Gastroesophageal sphincter (tissue), 3 donors: ENCODE data around the gene TRAF2.

Experiments used
- CTCF ChIP-seq, 4 experiments: fragments of 200-600 bp in 2 of 4; fragments of 450-650 bp in 2 of 4; sonication (generic) in 1 of 4; IDR thresholded peaks; one replicate each; pipeline ENCODE4 v1.5.1; 2017 to 2019; ENCODE audit warnings: antibody characterized with exemption in 4 of 4, mild to moderate bottlenecking in 2 of 4, moderate library complexity in 2 of 4
- EP300 ChIP-seq: sonication (generic); formaldehyde crosslinking; IDR thresholded peaks from one replicate; pipeline ENCODE4 v1.6.1; 2017; ENCODE audit warnings: antibody characterized with exemption, mild to moderate bottlenecking
- POLR2A ChIP-seq, 2 donors: fragments of 450-650 bp; IDR thresholded peaks; one replicate each; pipeline ENCODE4 v1.6.1; 2017; ENCODE audit warnings: antibody characterized with exemption in 2 of 2, mild to moderate bottlenecking in 2 of 2, moderate library complexity in 1 of 2
- POLR2AphosphoS5 ChIP-seq: sonication (generic); formaldehyde crosslinking; IDR thresholded peaks from one replicate; pipeline ENCODE4 v1.6.1; 2017; ENCODE audit warnings: antibody characterized with exemption

- TF ChIP-seq POLR2AphosphoS5, result no peak
- TF ChIP-seq CTCF (IDR thresholded peaks at IDR 0.05), result no peak
- TF ChIP-seq POLR2A (IDR thresholded peaks at IDR 0.05), result no peak
- TF ChIP-seq EP300, result no peak
These were observed 25.8 kb upstream of the TRAF2 start for GRCh38 chr9:136860529-136860928.
